ENCODE data around the gene PRKACG.

- no peak for TF ChIP-seq CTCF (IDR thresholded peaks at IDR 0.05; ENCODE audit: low read depth, low read length)
- TF ChIP-seq EZH2phosphoT487 (IDR thresholded peaks at IDR 0.05; ENCODE audit: low read depth): no peak
Measured at GRCh38 chr9:69047371-69047770, 33.5 kb upstream of the PRKACG start.
